Left cardiac atrium (tissue), 4 donors: ENCODE results near the gene ILK. TPM values are rescaled to one million over a fixed set of nuclear protein-coding genes. Genes with fewer than 3 reads are reported as not detected.
A peak's percentile ranks its signal among the peaks of the same experiment; 100 is the strongest.

ENCODE experiments used
- ATAC-seq, 2 donors: fragments of 200-7000 bp; cut with Tn5 transposase; one replicate each; pipeline ENCODE4 v1.9.1; 2020; ENCODE audit warnings: mild to moderate bottlenecking in 2 of 2, moderate library complexity in 2 of 2
- DNase-seq: peaks from one replicate; pipeline ENCODE4 v3.0.0-alpha.2; 2020
- intact Hi-C, 2 donors: fragments of 100-400 bp; cut with DNase I; formaldehyde crosslinking; loops; one replicate each; pipeline versions ENCODE4 v1.14.1 to v1.15.1; 2022 to 2023
- total RNA-seq, 2 donors: library from RNA; stranded (reverse); fragmentation: NEBNext Ultra II Directional; extraction: Animal tissue kit (Norgen Biotek cat#: 25700); gene quantifications; one replicate each; pipeline ENCODE4 v1.2.1, GENCODE V29; 2021
- donor health status: DM: no; HTN: yes; CAD: no.
- donor health status: DM: no; HTN: yes; CAD: no; lungs with severe emphysema.
- donor health status: DM: yes; HTN: yes; CAD: no.
- donor health status: Dilated cardiomyopathy.

ILK gene
- total RNA-seq, 2 donors from 2014 or later = 166 to 183 TPM

GRCh38 chr11:6629892-6630631, 26.5 kb downstream of the ILK start:
- ATAC-seq (no peak), DNase-seq (no peak)

GRCh38 chr11:6630632-6631291, 27.2 kb downstream of the ILK start:
- ATAC-seq (no peak), DNase-seq (no peak)
- intact Hi-C loops = no loop called here

More at GRCh38 chr11:6629892-6630631, 26.5 kb downstream of the ILK start:
- intact Hi-C loops = no loop called here

- no peak for DNase-seq
- intact Hi-C loops = no loop called here
- no peak for ATAC-seq
These were observed 27.9 kb downstream of the ILK start for GRCh38 chr11:6631361-6631890.

GRCh38 chr11:6632116-6633073, 28.8 kb downstream of the ILK start:
- DNase-seq (no peak), ATAC-seq (no peak)
- intact Hi-C loops = no loop called here

- ATAC-seq (peak in 1 of 2 donors; percentile 10), DNase-seq (no peak)
- intact Hi-C loops = no loop called here
These were observed 30.1 kb downstream of the ILK start for GRCh38 chr11:6633422-6634408.

GRCh38 chr11:6634534-6634933, 31.0 kb downstream of the ILK start:
- no peak for DNase-seq
- intact Hi-C loops = no loop called here
- ATAC-seq = no peak

GRCh38 chr11:6635082-6635932, 31.7 kb downstream of the ILK start:
- DNase-seq (peak; percentile 80), ATAC-seq (peak; percentile 59 to 68)
- intact Hi-C loops = no loop called here

- intact Hi-C loops = no loop called here
- no peak for DNase-seq
- ATAC-seq = no peak
These were observed 32.9 kb downstream of the ILK start for GRCh38 chr11:6636480-6636879.

GRCh38 chr11:6637871-6638270, 34.3 kb downstream of the ILK start:
- intact Hi-C loops = no loop called here
- DNase-seq (peak; percentile 58), ATAC-seq (peak; percentile 76 to 78)

GRCh38 chr11:6638429-6638828, 34.9 kb downstream of the ILK start:
- DNase-seq (no peak), ATAC-seq (no peak)
- intact Hi-C loops = no loop called here

GRCh38 chr11:6640036-6640984, 36.7 kb downstream of the ILK start:
- intact Hi-C loops = no loop called here
- no peak for DNase-seq
- ATAC-seq = no peak

- intact Hi-C loops = no loop called here
- DNase-seq (no peak), ATAC-seq (no peak)
These were observed 37.6 kb downstream of the ILK start for GRCh38 chr11:6640985-6641701.

GRCh38 chr11:6642957-6643356, 39.4 kb downstream of the ILK start:
- DNase-seq = no peak
- ATAC-seq = no peak
- intact Hi-C loops = no loop called here

- intact Hi-C loops = no loop called here
- DNase-seq (peak; percentile 77), ATAC-seq (peak; percentile 81 to 85)
These were observed 42.5 kb downstream of the ILK start for GRCh38 chr11:6646071-6646470.

- intact Hi-C loops = no loop called here
- ATAC-seq (peak; percentile 40 to 71), DNase-seq (no peak)
These were observed 43.0 kb downstream of the ILK start for GRCh38 chr11:6646576-6646917.
